Osteoblast (primary cell): ENCODE measurements around the gene LZTFL1. TPM values are rescaled to one million over a fixed set of nuclear protein-coding genes. Genes with fewer than 3 reads are reported as not detected.

Source experiments
- DNase-seq: peaks from one replicate; pipeline ENCODE4 v3.0.0; 2011; ENCODE audit warnings: low spot score, mixed read lengths; ENCODE audit not compliant: insufficient read length; ENCODE audit errors: missing footprints
- H2AFZ ChIP-seq: 2 replicates; pipeline ENCODE4 v1.6.0; 2011; ENCODE audit warnings: mild to moderate bottlenecking, low read length
- H3K27ac ChIP-seq: 2 replicates; pipeline ENCODE4 v1.5.1; 2011; ENCODE audit warnings: mild to moderate bottlenecking, low read depth, low read length, moderate library complexity
- H3K27me3 ChIP-seq: 2 replicates; pipeline ENCODE4 v1.6.0; 2012; ENCODE audit warnings: mild to moderate bottlenecking, control low read depth, inconsistent platforms, low read length, moderate library complexity; ENCODE audit not compliant: insufficient read depth
- H3K36me3 ChIP-seq: 2 replicates; pipeline ENCODE4 v1.5.1; 2011; ENCODE audit warnings: mild to moderate bottlenecking, low read length, control low read depth, moderate library complexity; ENCODE audit not compliant: insufficient read depth
- H3K4me1 ChIP-seq: 2 replicates; pipeline ENCODE4 v1.5.1; 2011; ENCODE audit warnings: mild to moderate bottlenecking, low read length, control low read depth, moderate library complexity; ENCODE audit not compliant: insufficient read depth
- H3K4me2 ChIP-seq: 2 replicates; pipeline ENCODE4 v1.6.0; 2011; ENCODE audit warnings: mild to moderate bottlenecking, low read length; ENCODE audit not compliant: insufficient read depth
- H3K4me3 ChIP-seq: fragments of 200-600 bp; sonication (generic); 3 replicates; pipeline ENCODE4 v1.5.1; 2012; ENCODE audit warnings: mild to moderate bottlenecking, low read length, inconsistent platforms; ENCODE audit not compliant: insufficient read depth
- H3K79me2 ChIP-seq: 2 replicates; pipeline ENCODE4 v1.6.0; 2012; ENCODE audit warnings: mild to moderate bottlenecking, low read length, control low read depth, inconsistent platforms; ENCODE audit not compliant: insufficient read depth
- H3K9me3 ChIP-seq: 2 replicates; pipeline ENCODE4 v1.5.1; 2011; ENCODE audit warnings: low read depth, low read length, control low read depth
- H4K20me1 ChIP-seq: 2 replicates; pipeline ENCODE4 v1.6.0; 2012; ENCODE audit warnings: mild to moderate bottlenecking, low read length, control low read depth; ENCODE audit not compliant: insufficient read depth
- CTCF ChIP-seq: IDR thresholded peaks from 2 replicates; pipeline ENCODE4 v1.5.1; 2011; ENCODE audit warnings: mild to moderate bottlenecking, low read depth, low read length, moderate library complexity; ENCODE audit errors: extremely low read depth
- total RNA-seq: library from RNA; depleted of rRNA; stranded (reverse); fragments of >200 nt; gene quantifications from 2 replicates; pipeline ENCODE4 v1.2.3, GENCODE V29; 2012

The LZTFL1 gene
- total RNA-seq, 1 donor = 26.1 TPM

- H3K27me3 ChIP-seq = peaks cover 24% of the 10 kb centered on the region
- TF ChIP-seq CTCF = no peak
- H3K4me1 ChIP-seq = no peaks in the 10 kb centered on the region
- no peaks in the 10 kb centered on the region for H3K79me2 ChIP-seq
- no peak overlapping the region for H3K27ac ChIP-seq
- no peak overlapping the region for H3K4me3 ChIP-seq
- DNase-seq = no peak
- no peaks in the 10 kb centered on the region for H3K36me3 ChIP-seq
- H3K9me3 ChIP-seq = no peaks in the 10 kb centered on the region
- H2AFZ ChIP-seq = no peak overlapping the region
- no peak overlapping the region for H3K4me2 ChIP-seq
- no peaks in the 10 kb centered on the region for H4K20me1 ChIP-seq
Measured at GRCh38 chr3:45803252-45803935, 38.5 kb downstream of the LZTFL1 start.

- Histone ChIP-seq H3K27me3 (peaks cover 35% of the 10 kb centered on the region), H3K79me2 (no peaks in the 10 kb centered on the region), H3K27ac (no peak overlapping the region), H3K36me3 (no peaks in the 10 kb centered on the region), H2AFZ (no peak overlapping the region), H4K20me1 (no peaks in the 10 kb centered on the region), H3K4me2 (no peak overlapping the region), H3K4me3 (no peak overlapping the region), H3K9me3 (no peaks in the 10 kb centered on the region), H3K4me1 (no peaks in the 10 kb centered on the region)
- no peak for DNase-seq
- no peak for TF ChIP-seq CTCF
Measured at GRCh38 chr3:45802146-45802545, 39.8 kb downstream of the LZTFL1 start.

GRCh38 chr3:45800611-45801010 lies 41.3 kb downstream of the LZTFL1 start:
- no peak overlapping the region for H3K27ac ChIP-seq
- no peaks in the 10 kb centered on the region for H3K4me1 ChIP-seq
- no peak overlapping the region for H2AFZ ChIP-seq
- no peaks in the 10 kb centered on the region for H3K36me3 ChIP-seq
- H3K4me3 ChIP-seq = no peak overlapping the region
- TF ChIP-seq CTCF = no peak
- no peaks in the 10 kb centered on the region for H3K9me3 ChIP-seq
- no peaks in the 10 kb centered on the region for H4K20me1 ChIP-seq
- no peak overlapping the region for H3K4me2 ChIP-seq
- DNase-seq = no peak
- H3K27me3 ChIP-seq = peaks cover 50% of the 10 kb centered on the region
- H3K79me2 ChIP-seq = no peaks in the 10 kb centered on the region

GRCh38 chr3:45799586-45799985 lies 42.3 kb downstream of the LZTFL1 start:
- Histone ChIP-seq H4K20me1 (no peaks in the 10 kb centered on the region), H3K4me1 (no peaks in the 10 kb centered on the region), H3K4me2 (no peak overlapping the region), H3K36me3 (no peaks in the 10 kb centered on the region), H3K4me3 (no peak overlapping the region), H3K79me2 (no peaks in the 10 kb centered on the region), H3K9me3 (no peaks in the 10 kb centered on the region), H3K27me3 (peaks cover 57% of the 10 kb centered on the region), H3K27ac (no peak overlapping the region), H2AFZ (no peak overlapping the region)
- DNase-seq = no peak
- TF ChIP-seq CTCF = no peak
